GDM1 (cell line): ENCODE results near the gene EPHA5.

ENCODE experiments used
- DNase-seq: peaks from one replicate; lab custom pipeline; 2025; lab: John Stamatoyannopoulos, UW

EPHA5 gene

DNA sequence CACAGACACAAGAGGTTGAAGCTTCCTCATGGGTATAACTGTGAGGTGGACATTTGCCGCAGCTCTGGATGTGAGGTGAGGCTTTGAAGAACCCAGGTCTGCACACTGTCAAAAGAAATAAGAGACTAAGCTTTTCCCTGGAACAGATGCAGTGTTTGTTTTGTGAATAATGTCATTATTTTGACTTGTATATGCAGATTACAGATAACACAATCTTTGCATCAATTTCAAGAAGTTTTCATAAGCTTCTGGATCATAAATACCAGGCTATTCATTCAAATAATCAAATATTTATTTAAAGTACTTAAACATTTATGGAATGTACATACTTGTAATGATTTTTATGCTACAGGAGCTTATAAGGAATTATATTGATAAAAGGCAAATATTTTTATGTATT is 174.8 kb downstream of the EPHA5 start:
- no peak for DNase-seq

- no peak for DNase-seq
These were observed 187.9 kb downstream of the EPHA5 start for GRCh38 chr4:65482410-65482809.

DNA sequence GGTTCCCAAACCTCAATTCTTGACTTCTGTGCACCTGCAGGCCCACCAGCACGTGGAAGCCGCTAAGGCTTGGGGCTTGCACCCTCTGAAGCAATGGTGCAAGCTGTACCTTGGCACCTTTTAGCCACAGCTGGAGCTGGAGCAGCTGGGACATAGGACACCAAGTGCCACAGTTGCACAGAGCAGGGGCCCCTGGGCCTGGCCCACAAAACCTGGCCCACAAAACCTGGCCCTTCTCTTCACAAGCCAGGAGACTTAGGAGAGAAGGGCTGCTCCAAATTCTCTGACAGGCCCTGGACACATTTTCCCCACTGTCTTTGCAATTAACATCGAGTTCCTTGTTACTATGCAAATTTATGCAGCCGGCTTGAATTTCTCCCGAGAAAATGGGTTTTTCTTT is 197.8 kb downstream of the EPHA5 start:
- no peak for DNase-seq

DNA sequence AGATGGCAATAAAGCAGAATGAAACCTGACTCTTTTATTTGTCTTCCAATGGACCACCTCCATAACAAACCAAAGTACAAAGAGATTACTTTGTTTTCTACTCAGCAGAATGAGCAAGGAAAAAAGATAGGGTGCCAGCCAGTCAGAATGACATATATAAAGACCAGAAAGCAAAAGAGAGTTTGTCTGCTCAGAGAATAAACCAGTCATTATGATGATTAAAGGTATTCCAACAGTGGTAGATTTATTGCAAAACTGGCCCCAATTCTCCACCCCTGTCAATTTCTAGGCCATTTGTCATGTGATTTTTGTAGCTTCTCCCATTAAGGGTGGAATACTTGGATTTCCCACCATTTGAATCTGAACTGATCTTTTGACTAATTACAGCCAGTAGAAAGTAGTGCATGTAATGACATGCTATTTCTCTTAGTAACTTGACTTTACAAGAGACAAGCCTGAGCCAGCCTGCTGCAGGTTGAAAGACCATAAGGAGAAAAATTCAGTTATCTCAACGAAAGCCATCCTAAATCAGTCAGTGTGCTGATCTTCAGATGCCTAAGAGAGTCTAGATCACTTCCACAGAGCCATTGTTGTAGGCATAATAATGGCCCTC is 203.1 kb downstream of the EPHA5 start:
- DNase-seq = no peak

- no peak for DNase-seq
These were observed 208.5 kb downstream of the EPHA5 start for GRCh38 chr4:65461781-65462180.

DNA sequence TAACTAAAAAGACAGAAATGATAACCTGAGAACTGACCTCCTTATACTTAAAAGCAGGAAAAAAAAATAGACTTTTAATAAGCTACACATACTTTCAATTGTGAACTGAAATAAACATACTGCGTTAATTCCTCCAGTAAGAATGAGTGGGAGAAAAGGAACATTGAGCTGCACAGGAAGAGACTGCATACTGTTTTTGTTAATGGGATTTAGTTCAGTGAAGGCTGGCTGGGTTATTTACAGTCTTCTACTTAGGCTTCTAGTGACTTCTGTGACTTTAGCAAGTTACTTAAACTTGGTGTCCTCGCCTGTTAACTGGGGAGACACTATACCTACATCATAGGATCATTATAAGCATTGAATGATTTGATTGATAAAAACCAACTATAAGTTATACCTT is 213.3 kb downstream of the EPHA5 start:
- DNase-seq = no peak

DNA sequence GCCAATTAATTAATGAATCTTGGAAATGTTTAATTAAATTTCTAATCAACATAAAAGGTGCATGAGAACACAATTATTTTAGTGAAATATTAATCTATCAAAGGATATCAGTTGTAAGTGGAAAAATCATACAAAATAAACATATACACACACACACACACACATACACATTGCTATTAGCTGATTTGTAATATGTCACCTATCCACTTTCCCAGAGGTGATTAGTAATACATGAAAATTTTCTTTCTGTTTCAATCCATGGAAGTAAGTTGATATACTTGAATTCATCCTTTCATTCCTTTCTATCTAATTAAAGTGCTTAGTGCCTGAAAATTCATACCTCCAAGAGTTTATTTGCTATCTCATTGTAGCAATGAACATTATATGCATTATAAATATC is 213.7 kb downstream of the EPHA5 start:
- no peak for DNase-seq

DNA sequence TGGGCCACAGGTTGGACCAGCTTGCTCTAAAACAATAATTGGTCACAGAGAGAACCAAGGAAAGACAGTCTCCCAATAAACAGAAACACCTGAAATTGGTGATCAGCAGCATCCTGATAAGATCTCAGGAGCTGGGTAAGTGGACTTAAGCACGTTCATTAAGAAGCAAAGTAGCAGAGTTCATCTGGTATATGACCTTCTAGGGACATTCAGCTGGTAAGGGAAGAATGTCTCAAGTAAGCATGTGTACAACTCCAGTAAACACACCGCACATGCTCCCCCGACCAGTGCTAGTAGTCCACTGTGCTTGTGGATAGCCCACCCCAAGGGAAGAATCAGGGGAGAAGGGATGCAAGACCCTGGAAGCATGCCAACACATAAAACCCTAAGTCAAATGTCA is 216.9 kb downstream of the EPHA5 start:
- no peak for DNase-seq

GRCh38 chr4:65450899-65451298 is 219.4 kb downstream of the EPHA5 start:
- DNase-seq = no peak

GRCh38 chr4:65437102-65437501 is 233.2 kb downstream of the EPHA5 start:
- DNase-seq = no peak

GRCh38 chr4:65422109-65422508 is 248.2 kb downstream of the EPHA5 start:
- DNase-seq = no peak

DNA sequence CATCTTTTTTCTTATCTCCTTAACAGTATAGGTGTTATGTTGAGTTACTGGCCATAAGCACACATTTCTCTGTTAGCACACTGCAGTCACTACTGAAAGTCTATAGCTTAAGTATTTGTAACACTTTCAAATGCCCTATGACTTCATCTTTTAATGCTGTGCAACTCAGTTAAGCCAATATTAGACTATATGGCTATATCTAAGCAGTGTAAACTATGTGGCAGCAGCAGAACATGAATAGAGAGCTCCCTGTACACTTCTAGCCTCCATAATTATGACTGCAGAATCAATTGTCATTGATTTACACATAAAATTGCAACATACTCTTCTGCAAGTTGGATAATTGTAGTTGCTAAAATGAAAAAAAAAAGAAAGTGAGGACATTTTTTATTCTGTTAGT is 250.3 kb downstream of the EPHA5 start:
- DNase-seq = no peak

- no peak for DNase-seq
These were observed 253.4 kb downstream of the EPHA5 start for GRCh38 chr4:65416891-65417290.

DNA sequence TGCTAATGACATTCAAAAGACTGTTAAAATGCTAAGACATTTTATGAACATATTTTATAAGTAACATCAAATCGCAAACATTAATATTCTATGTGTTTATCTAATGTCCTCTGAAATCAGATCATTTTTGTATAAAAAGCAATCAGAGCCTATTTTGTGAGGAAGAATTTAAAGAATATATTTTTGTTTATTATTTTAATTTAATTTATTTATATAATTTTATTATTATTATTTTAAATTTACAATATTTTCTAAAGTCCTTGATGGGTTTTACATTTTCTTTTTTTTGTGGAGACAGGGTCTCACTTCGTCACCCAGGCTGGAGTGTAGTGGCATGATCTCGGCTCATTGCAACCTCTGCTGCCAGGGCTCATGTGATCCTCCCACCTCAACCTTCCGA is 262.8 kb downstream of the EPHA5 start:
- DNase-seq = no peak

DNA sequence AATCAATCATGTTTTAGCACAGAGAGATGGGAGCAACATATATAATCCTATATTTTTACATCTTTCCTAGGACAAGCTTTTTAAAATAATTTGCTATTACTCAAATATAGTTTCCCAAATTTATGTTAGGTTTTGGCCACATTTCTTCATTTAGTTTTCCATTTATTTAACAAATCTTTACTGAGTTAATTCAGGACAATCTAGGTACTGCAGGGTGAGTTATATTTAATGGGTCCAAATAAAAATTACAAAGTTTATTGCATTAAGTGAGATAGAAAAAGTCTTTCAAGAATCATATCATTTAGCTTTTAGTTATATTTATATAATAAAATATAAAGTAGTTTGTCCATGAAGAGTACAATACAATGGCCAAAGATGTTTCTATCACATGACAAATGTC is 269.2 kb downstream of the EPHA5 start:
- no peak for DNase-seq

GRCh38 chr4:65399084-65399483 is 271.2 kb downstream of the EPHA5 start:
- DNase-seq = no peak

- DNase-seq = no peak
These were observed 277.2 kb downstream of the EPHA5 start for GRCh38 chr4:65393078-65393477.

DNA sequence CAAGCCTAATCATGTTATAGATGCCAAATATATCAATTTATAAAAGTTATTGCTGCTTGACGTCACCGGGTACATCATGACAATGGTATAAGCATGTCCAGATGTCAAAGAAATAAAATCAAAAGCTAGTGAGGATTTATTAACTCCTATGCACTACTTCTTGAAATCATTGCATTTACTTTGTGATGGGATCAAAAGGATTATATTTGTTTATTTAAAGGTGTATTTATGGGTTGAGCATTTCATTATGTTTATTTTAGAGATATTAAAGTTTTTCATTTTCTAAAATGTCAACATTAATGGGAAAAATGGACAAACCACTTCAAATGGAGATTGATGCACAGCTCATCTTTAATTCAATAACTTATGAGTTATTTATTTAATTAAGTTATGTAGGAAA is 277.8 kb downstream of the EPHA5 start:
- DNase-seq = no peak

DNA sequence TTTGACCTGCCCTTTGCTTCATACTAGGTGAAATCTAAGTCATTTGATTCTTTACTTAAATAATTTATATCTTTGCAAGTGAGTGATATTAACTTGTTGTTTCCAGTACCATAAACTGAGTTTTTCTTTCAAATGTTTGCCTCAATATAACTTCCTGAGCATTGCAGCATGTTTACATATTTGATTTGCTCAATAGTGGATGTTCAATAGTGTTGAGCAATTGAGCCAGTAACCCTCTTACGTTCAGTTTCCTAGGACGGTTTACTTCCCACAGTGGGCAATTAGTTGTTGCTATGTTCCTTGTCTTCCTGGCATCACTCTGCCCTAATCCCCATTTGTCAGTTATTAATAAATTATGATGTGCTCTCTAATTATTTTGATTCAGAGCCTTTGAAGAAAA is 278.5 kb downstream of the EPHA5 start:
- no peak for DNase-seq

DNA sequence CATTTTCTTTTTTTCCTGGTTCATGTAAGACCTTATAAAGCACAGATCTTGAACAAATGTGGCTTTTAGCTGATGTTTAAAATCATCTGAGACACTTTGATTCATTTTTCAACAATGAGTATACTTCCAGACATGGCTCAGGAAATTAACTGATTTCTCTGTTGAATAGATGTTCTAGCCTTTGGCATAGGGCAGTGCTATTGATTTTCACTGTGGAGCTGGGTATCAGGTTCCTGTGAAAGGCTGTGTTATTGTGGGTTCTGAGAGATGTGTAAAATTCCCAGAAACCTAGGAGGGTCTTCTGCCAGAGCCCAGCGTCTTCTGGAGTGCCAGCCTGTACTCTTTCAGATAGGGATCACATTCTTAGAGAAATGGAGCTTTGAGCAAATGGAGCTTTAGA is 278.9 kb downstream of the EPHA5 start:
- DNase-seq = no peak

GRCh38 chr4:65386927-65387326 is 283.4 kb downstream of the EPHA5 start:
- DNase-seq = no peak

GRCh38 chr4:65383589-65384305 is 286.5 kb downstream of the EPHA5 start:
- no peak for DNase-seq

- DNase-seq = no peak
These were observed 288.6 kb downstream of the EPHA5 start for GRCh38 chr4:65381648-65382047.

DNA sequence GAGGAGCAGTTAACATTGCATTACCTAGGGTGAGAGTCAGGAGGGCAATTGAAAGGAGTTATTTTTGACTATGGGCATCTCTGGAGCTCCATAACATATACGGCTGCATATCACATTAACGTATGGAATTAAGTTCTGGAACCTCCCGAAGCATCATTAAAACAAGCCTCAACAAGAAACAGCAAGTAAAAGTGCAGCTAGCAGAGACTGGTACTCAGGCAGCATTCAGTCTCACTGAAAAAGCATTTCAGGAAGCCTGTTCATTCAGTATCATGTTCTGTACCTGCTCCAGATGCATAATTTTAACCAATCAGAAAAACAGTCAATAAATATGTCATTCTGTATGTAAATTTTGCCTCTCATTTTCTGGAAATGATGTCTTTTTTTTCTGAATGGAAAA is 299.6 kb downstream of the EPHA5 start:
- DNase-seq = no peak
